Measurements from ENCODE around the gene GET4. TPM values are rescaled to one million over a fixed set of nuclear protein-coding genes. Genes with fewer than 3 reads are reported as not detected.

Gene GET4
- total RNA-seq, 4 donors from 2014 or later, result 46.1 to 67.7 (median 51.6) TPM

- TF ChIP-seq POLR2A (IDR thresholded peaks at IDR 0.05), result no peak
- no peak for TF ChIP-seq CTCF (IDR thresholded peaks at IDR 0.05)
- no peak for DNase-seq (ENCODE audit: low spot score in 2 of 2)
- H3K4me3 ChIP-seq (ENCODE audit: low read depth, poor library complexity, severe bottlenecking), result no peak overlapping the region
- intact Hi-C loops (cut with DNase I; ENCODE audit: low total_unique reads), result no loop called here
- 90 to 93% methylated on average over 30 of the region's 30 CpGs for WGBS, 2 donors
These were observed 19.8 kb upstream of the GET4 start for GRCh38 chr7:856444-857095.

GRCh38 chr7:857661-858060, 18.7 kb upstream of the GET4 start:
- WGBS, 2 donors, result 80 to 86% methylated on average over 9 of the region's 9 CpGs
- DNase-seq (ENCODE audit: low spot score in 2 of 2), result no peak

GRCh38 chr7:859359-860030, 16.9 kb upstream of the GET4 start:
- no peak for DNase-seq (ENCODE audit: low spot score in 2 of 2)
- WGBS, 2 donors, result 66 to 73% methylated on average over 16 of the region's 16 CpGs
- H3K4me3 ChIP-seq (ENCODE audit: low read depth, poor library complexity, severe bottlenecking), result no peak overlapping the region
- TF ChIP-seq POLR2A (IDR thresholded peaks at IDR 0.05) (no peak), CTCF (IDR thresholded peaks at IDR 0.05) (no peak)
- intact Hi-C loops (cut with DNase I; ENCODE audit: low total_unique reads), result no loop called here

More at GRCh38 chr7:857661-858060, 18.7 kb upstream of the GET4 start:
- intact Hi-C loops (cut with DNase I; ENCODE audit: low total_unique reads), result no loop called here
- H3K4me3 ChIP-seq (ENCODE audit: low read depth, poor library complexity, severe bottlenecking), result no peak overlapping the region
- TF ChIP-seq POLR2A (IDR thresholded peaks at IDR 0.05) (no peak), CTCF (IDR thresholded peaks at IDR 0.05) (no peak)

GRCh38 chr7:860149-860548, 16.2 kb upstream of the GET4 start:
- intact Hi-C loops (cut with DNase I; ENCODE audit: low total_unique reads), result no loop called here
- DNase-seq (ENCODE audit: low spot score in 2 of 2), result no peak
- no peak overlapping the region for H3K4me3 ChIP-seq (ENCODE audit: low read depth, poor library complexity, severe bottlenecking)
- WGBS, 2 donors, result 94 to 95% methylated on average over 21 of the region's 21 CpGs
- TF ChIP-seq POLR2A (IDR thresholded peaks at IDR 0.05) (no peak), CTCF (IDR thresholded peaks at IDR 0.05) (no peak)

- no peak overlapping the region for H3K4me3 ChIP-seq (ENCODE audit: low read depth, poor library complexity, severe bottlenecking)
These were observed 15.1 kb upstream of the GET4 start for GRCh38 chr7:861222-861621.

More at GRCh38 chr7:861222-861621, 15.1 kb upstream of the GET4 start:
- DNase-seq (ENCODE audit: low spot score in 2 of 2), result no peak
- 93% methylated on average over 9 of the region's 9 CpGs for WGBS, 2 donors
- TF ChIP-seq CTCF (IDR thresholded peaks at IDR 0.05), result no peak
- no peak for TF ChIP-seq POLR2A (IDR thresholded peaks at IDR 0.05)
- intact Hi-C loops (cut with DNase I; ENCODE audit: low total_unique reads), result no loop called here

Data from lower leg skin (tissue), 4 donors.